Stimulated activated CD4-positive, alpha-beta T cell treated with anti-CD3 and anti-CD28 coated beads, Interleukin-1b, Interleukin-23, amount 100 ng/mL, for 4 hours (primary cell): ENCODE results near the gene HOXA1.

Experiments used
- DNase-seq, 2 donors: peaks; one replicate each; pipeline ENCODE4 v3.0.0-alpha.2; 2020; ENCODE audit warnings: low read depth in 2 of 2

HOXA1 gene

DNA sequence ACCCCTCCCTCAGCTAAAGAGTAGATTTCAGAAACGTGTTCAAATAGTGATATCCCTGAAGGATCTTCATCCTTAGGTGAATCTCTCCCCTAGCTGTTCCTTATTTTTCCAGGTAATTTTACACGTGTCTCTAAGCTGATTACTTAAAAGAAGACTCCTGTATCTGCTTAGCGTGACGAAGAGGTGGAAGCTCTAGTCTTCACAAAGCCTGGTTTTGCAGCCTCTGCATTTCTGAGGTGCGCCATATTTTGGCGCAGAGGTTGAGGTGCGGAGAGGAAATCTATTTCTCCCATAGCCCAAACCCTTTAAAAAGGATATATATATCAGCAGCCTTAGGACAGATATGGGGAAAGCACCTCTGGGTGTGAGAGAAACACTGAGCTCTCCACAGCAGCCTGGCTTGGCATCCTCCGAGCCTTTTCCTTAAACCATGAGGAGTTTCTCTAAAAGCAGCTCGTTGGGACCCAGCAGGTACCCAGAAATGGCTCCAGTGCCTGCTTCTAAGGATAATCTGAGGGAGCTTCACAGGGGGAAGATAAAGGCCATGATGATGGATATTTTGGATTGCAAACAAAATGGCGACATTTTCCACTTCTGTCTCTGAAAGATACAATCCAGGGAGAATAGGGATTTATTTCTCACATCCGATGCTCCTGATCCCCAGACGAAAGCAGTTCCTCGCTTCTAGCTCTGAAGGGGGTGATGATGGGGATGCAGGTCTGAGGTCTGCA is 9.7 kb upstream of the HOXA1 start:
- no peak for DNase-seq

DNA sequence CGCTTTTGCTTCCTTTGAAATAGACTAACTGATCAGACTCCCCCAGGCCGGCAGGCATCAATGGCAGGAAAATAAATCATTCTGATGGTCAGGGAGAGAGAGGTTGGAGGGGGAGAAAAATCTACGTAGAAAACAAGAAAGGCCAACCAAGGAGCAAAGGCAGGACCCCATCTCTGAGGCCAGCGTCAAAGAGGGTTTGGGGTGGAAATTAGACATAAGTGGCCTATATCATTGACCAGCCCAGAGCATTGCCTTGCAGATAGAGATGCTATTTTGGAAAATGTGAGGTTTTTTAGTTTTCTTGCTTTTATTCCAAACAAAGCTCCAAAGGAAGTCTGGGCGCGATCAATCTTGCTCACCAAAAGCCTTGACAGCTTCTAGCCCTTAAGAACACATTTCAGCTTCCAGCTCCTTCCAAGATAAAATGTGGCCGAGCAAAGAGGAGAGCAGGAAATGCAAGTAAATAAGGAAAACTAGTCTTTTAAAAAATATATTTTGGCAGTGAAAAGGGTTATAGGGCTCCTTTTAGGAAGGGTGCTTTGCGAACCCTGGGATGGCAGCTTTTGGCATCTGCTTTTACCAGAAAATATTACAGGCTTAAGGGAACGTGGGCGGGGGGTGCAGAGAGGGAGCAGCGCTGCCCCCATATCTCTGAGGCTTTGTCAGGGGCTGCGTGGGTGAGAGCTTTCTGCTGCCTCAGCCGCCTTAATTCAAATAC is 8.7 kb upstream of the HOXA1 start:
- DNase-seq, result no peak

DNA sequence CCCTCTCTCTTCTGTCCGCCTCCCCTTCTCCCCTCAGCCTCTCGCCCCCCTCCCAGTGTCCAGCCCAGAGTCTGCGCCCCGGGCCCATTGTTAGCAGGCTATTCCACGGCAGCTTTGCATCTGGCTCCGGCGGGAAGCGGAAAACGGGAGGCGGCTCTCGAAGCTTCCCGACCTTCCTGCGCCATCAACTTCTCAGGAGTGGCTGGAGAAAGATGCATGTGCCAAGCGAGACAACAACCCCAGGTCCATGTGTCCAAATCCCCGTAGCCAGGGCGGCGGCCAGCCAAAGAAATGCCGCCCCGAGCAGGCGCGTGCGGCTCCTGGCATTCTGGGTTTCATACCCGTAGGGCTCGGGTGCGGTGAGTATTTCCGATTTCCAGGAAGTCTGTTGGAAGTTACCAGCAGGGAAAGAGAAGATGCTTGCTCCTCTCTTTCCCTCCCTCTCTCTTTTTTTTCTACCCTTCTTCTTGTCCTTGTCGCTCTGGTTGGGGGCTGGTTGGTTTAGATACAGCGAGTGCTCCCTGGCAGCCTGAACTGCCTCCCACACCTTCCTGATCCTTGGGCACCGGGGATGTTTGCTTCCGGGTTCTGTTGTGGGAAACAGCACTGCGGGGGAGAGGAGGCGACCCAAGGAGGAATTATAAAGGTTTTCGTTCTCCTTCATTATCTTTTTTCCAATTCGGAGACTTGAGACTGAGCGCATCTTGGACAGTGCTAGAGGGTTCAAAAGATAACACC is 7.9 kb upstream of the HOXA1 start:
- DNase-seq, result no peak

DNA sequence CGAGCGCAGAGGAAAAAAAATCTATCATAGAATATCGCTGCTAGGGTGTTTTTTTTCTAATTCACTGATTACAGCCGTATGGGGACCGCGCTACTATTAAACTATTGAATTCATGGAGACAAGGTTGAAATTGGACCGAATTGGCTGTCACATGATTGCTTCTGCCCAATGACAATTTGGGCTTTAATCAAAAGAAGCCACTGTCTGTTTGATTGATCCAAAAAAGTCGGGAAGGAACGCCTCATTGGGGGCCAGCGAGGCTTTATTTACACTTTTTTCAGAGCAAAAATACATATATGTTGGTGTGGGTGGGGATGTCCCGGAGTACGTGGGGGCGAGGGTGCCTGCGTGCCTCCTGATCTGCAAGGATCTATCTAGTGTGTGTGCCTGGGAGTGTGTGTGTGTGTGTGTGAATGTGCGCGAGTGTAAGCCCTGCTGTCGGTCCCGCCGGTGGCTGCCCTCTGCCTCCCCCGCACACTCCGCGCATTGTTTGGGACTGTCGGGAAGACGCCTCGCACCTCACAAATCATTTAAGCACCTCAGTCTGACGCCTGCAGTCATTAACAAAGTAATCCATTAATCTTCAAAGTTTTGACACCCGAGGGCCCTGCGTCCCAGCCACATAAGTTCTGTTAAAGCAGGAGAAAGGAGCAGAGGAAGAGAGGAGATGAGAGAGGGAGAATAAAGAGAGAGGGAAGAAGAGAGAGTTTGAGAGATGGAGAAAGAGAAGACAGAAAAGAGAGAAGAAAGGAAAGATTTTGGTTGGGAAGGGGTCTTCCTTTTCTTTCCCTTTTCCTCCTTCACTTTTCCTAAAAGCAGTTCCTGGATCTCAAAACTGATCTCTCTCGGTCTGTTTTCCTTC is 7.0 kb upstream of the HOXA1 start, which contains the start of gene HOXA2:
Gene HOXA2 (minus strand): TSS at position 103 of the 862 bp plus-strand sequence. CDS start 183 bp downstream, outside the sequence.
- no peak for DNase-seq

DNA sequence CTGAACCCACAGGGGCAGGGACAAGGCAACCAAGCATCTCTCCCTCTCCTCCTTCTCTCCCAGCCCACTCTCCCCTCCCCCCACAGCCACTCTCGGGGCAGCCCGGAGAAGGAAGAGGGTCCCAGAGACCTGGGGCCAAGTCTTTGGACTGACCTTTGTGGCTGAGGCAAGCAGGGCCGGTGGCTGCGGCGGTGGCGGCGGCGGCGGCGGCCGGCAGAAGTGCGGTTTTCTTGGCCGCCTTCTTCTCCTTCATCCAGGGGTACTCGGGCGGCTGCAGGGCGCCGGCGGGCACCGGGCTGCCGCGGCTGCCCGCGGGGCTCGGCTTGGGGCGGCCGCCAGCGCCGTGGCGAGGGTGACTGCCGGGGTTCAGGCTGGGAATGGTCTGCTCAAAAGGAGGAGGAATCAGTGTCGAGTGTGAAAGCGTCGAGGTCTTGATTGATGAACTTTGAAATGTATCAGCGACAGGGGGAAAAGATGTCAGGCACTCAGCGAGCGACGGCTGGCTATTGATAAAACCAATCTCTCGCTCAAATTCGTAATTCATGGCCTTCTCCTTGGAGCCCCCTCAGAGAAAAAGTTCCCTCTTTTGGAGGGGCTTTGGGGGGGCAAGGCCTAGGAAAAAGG is 6.3 kb upstream of the HOXA1 start:
- DNase-seq, result no peak

DNA sequence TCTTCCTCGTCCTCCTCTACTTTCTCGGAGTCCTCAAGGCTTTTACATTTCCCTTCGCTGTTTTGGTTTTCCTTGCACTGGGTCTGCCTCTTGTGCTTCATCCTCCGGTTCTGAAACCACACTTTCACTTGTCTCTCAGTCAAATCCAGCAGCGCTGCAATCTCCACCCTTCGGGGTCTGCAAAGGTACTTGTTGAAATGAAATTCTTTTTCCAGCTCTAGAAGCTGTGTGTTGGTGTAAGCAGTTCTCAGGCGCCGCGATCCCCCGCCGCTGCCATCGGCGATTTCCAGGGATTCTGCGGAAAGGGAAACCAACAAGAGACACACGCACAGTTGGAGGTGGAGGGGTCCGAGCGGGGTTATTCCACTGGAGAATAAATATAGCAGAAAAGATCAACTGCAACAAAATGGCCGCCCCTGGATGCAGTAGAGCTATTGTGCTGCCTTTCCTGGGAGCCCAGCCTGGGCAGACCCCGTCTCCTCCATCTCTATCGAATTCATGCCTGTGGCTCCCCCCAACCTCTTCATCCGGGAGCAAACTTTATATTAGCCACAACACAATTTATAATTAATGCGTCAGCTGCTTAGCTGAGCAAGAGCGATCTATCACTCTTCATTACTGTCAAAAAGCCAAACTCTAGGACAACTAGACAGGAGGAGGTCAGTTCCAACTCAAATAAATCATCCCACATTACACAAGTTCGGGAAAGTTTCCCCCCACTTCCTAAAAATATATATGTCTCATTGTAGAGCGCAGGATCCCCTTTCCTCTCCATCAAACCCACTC is 5.6 kb upstream of the HOXA1 start:
- no peak for DNase-seq

DNA sequence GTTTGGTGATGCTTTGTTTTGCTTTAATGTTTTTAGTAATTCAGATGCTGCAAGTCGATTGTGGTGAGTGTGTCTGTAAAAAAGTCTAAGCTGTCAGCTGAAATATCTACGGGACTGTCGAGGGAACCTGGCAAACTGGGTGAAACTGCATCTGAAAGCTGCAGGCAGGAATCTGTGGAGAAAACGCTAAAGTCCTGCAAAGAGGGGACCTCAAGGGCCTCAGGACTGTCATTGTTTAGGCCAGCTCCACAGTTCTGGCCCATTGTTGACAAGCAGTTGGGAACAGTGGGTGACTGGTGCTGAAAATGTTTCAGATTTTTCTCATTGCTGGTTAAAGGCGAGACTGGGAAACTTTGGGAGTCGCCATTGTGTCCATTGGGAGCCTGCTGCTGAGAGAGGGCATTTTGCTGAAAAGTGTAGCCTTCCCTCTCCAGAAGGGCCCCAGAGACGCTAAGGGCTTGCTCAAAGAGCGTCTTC is 4.9 kb upstream of the HOXA1 start:
- no peak for DNase-seq

DNA sequence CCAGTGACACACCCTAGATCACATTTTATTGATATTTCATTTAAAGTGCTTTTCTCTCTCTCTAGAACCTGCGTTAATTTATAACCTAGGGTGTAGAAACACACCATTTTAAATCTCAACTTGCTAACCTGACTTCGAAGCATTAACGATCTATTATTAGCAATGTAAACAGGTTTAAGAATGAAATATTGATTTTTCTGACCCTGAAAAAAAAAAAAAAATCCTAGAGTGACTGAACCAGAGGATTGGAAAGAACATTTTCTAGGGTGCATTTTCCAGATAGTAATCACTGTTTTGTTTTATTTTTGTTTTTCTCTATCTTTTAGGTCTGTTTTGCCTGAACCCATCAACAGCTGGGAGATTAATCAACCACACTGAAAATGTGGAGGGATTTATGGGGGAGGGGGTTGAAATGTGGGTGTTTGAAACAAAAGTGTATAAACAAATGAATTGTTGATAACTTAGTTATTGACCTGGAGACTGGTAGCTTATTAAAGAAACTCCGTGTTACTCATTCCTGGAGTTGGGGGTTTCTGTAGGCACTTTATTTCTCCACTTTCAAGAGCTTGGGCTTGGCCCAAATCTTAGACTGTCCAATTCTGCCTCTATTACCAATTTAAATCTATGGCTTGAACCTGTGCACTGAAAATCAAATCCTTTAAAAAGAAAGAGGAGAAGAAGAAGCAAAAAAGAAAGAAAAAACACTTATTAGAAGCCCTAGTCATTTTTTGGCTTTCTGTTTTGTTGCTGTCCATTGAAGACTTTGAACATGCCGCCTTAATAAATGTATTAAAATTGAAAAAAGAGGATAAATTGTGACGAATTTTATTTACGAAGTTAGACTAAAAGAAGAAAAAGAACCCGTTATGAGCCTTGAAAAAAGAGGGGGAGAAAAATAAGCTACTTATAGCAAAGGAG is 3.9 kb upstream of the HOXA1 start:
- no peak for DNase-seq

DNA sequence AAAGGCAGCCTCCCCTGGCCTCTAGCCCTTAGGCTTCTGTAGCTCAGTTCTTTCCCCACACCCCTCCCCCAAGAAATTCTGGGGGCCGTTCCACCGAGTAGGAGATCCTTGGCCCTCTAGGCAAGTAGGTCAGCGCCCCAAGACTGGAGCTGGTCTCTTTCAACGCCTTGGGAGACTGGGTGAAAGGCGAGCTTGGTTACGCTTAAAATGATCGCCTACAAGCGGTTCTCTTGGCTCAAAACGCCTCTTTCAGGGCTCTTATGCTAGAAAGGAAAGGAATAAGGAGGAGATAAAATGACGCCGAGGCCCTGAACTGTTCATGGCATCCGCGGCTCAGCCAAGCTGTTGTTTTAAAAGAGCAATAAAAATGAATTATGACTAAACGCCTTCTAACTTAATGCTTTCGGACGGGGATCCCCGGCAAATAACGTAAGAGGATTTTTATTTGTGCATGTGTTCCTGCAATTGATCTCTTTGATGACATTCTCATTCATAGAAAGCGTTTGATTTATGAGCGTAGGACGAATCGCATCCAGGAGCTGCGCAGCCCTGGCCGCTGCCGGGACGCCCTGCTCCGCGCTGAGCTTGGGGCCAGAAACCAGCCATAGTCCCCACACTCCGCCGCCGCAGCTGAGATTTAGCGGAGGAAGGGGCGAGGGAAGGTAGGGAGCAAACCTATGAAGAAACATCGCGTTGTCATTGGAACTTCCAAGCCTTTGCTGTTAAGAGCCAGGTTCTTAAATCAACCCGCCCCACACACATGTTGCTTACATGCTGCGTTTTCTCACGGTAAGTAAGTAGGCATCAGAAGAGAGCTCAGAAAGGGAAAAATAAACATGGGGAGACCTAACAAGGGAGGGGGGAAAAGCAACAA is 3.0 kb upstream of the HOXA1 start:
- DNase-seq, result no peak

DNA sequence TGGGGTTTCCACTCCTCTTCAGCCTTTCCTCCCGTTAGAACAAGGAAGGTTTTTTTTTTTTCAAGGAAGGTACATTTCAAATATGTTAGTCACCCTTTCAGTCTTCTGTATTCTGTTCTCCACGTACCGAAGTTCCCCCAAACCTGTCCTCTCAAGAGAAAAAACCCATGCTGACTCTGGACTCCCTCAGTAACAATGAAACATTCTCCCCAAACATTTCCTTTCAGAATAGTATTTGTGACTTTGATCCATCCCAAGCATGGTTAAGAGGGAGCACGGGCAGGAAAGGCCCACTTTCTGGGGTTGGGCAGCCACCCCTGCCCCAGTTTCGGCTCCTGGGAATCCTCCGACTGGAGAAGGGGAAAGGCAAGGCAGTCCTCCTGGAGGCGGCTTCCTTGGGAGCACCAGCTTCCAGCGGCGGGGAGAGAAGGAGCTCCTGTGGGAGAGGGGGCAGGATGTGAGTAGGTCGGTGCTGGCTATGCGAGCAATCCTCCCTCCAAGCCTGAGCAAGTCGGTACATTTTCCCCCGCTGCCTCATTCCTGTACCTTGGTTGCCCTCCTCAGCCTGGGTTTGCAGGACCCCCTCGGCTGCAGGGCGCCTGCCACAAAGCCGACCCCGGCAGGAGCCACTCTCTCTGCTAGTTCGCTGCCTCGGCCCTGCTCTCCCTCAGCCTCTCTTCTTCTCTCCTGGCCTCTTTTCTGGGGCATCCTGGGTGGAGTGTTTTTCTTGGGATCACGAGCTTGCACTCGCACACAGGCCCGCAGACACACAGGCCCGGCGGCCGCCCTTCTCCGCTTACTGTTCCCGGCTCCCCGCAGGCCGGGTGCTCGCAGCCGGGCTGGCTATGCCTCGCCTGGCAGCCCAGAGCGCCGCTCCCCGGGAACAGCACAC is 2.1 kb upstream of the HOXA1 start:
- DNase-seq, result no peak

DNA sequence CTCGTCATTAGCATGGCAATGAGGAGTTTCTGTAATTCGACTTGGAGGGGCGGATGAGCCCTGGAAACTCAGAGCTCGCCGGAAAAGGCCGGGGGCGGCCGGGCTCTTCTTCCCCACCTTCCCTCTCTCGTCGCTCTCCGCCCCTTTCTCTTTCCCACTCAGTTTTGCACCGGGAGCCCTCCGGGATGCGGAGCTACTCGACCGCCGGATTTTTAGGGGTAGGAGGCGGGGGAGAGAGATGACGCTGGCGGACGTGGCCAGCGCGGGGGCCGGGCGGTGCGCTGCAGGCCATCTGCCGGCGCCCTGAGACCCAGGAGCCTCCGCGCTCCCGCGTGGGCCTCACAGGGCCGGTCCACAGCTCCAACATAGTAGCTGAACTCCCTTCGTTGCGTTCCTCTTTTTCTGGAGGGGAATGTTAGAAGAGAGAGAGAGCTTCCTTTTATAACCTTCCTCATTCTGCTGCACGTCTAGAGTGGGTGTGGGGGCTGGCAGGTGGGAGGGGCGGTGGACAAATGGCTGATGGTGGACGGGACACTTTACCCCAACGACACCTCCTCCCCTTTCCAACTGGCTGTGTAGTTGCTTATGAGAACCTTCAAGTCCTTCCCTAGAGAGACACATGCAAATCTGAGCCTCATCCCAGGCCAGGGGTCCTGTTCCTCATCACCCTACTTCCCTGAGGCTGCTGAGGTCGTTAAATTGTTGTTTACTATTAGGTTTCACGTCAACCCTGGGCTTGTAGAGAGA is 1.1 kb upstream of the HOXA1 start:
- DNase-seq, result no peak

DNA sequence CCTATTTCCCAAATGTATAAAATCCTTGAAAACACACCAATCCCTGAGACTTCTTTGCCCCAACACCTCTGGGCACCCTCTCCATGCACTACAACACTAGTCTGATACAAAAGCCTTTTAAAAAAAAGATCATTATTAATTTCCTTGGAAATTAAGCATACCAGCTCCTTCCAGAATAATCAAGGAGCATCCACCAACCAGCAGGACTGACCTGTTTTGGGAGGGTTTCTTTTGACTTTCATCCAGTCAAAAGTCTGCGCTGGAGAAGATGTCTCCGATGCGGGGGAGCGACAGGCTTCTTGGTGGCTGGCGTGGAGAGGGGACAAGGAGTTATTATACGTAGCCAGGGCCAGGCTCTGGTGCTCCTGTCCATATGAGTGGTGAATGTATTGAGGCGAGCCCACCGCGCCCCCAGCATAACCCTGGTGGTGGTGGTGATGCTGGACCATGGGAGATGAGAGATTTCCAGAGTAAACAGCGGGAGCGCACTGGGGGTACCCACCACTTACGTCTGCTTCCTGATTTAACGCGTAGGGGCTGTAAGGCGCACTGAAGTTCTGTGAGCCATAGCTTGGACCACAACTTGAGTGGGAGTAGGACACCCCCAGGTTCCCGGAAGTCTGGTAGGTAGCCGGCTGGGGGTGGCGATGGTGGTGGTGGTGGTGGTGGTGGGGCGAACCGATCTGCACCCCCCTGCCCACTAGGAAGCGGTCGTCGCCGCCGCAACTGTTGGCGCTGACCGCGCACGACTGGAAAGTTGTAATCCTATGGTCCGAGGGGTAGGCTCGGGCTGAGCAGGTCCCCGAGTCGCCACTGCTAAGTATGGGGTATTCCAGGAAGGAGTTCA is 527 bp downstream of the HOXA1 start:
- DNase-seq, result no peak

DNA sequence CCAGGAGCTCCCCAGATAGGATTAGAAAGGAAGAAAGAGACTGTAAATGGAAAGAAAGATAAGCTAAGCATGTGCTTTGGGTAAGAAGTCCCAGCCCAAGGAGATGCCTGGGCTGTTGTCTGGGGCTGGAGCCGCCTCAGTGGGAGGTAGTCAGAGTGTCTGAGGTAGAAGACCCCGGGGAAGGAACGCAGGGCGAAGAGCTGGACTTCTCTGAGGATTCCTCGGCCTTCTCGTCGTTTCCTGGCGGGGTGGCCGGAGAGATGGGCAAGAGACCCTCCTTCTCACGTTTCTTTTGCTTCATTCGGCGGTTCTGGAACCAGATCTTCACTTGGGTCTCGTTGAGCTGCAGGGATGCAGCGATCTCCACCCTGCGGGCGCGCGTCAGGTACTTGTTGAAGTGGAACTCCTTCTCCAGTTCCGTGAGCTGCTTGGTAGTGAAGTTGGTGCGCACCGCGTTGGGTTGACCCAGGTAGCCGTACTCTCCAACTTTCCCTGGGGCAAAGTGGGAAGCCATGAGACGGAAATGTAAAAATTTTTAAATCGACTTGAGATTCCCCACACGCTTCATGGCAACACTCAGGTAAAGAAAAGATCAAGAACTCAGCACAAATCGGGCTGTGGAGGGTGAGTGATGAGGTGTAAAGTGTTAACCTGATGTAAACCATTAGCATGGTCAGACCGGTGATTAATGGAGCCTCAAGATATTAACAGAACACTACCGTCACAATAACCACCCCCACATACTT is 1.3 kb downstream of the HOXA1 start:
- no peak for DNase-seq

DNA sequence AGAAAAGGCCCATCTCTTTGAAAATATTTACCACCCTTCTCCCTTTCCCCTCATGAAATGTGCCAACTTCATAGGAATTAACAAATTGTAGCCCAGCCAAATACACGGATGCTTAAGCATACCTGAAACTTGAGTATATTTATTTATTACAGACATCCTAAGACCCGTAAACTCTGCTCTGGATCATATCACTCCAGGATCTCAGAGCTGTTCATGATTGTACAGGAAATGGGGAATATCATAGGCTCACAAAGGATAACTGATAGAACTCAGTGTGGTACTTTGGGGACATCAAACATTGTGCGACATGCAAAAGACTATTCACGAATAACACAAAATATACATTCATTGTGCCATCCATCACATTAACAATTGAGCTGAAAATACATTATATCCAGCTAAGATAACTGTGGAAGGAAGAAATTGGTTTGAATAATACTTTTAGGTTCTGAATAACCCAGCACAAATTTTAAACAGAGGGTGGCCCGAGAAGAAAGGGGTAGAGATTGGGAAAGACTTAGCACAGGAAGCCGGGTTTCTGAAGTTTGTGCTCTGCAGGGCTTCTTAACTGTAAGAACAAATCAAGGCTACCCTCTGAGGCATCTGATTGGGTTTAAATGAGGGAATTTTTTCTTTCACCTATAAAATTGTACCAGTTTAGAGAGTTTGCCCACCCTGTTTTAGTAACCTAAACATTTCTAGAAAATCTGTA is 2.5 kb downstream of the HOXA1 start:
- DNase-seq, result no peak
